OCI-LY3 (cell line): Measurements from ENCODE around the gene RNU7-1.

Source experiments
- H2AFZ ChIP-seq: fragments of 200-600, 300-600 bp; shearing (Covaris generic); 2 replicates; pipeline ENCODE4 v1.6.0; 2014; ENCODE audit warnings: antibody characterized with exemption, low read depth, low read length
- H3K27ac ChIP-seq: fragments of 200-600, 300-600 bp; sonication (generic); 2 replicates; pipeline ENCODE4 v1.5.1; 2014; ENCODE audit warnings: mild to moderate bottlenecking, low read length, moderate library complexity, mixed read lengths
- H3K27me3 ChIP-seq: fragments of 200-600, 300-600 bp; sonication (generic); 2 replicates; pipeline ENCODE4 v1.6.1; 2014; ENCODE audit warnings: low read depth, low read length, mixed read lengths
- H3K36me3 ChIP-seq: fragments of 200-600, 300-600 bp; sonication (generic); replicated peaks from 2 replicates; pipeline ENCODE3; 2014; ENCODE audit warnings: low read depth, low read length, mixed read lengths
- H3K4me1 ChIP-seq: fragments of 300-600, 200-600 bp; sonication (generic); 2 replicates; pipeline ENCODE4 v1.6.1; 2014; ENCODE audit warnings: low read length, mixed read lengths
- H3K4me2 ChIP-seq: fragments of 200-600, 300-600 bp; sonication (generic); 2 replicates; pipeline ENCODE4 v1.6.1; 2014; ENCODE audit warnings: low read length, mixed read lengths
- H3K4me3 ChIP-seq: fragments of 300-600, 200-600 bp; sonication (generic); 2 replicates; pipeline ENCODE4 v1.5.1; 2014; ENCODE audit warnings: antibody characterized with exemption, mild to moderate bottlenecking, low read length, moderate library complexity
- H3K79me2 ChIP-seq: fragments of 300-600, 200-600 bp; shearing (Covaris generic); 2 replicates; pipeline ENCODE4 v1.6.1; 2014; ENCODE audit warnings: mild to moderate bottlenecking, low read length, mixed read lengths
- H3K9ac ChIP-seq: fragments of 300-600, 200-600 bp; shearing (Covaris generic); 2 replicates; pipeline ENCODE4 v1.6.0; 2014; ENCODE audit warnings: mild to moderate bottlenecking, low read length, moderate library complexity
- H3K9me3 ChIP-seq: fragments of 200-600, 300-600 bp; shearing (Covaris generic); 2 replicates; pipeline ENCODE4 v1.6.1; 2014; ENCODE audit warnings: low read length, mixed read lengths; ENCODE audit not compliant: insufficient read depth
- H4K20me1 ChIP-seq: fragments of 200-600, 300-600 bp; sonication (generic); 2 replicates; pipeline ENCODE4 v1.6.1; 2016; ENCODE audit warnings: low read length, mixed read lengths; ENCODE audit not compliant: insufficient read depth
- EZH2phosphoT487 ChIP-seq: fragments of 200-600 bp; shearing (Covaris generic); IDR thresholded peaks from 2 replicates; pipeline ENCODE4 v1.6.1; 2018; ENCODE audit warnings: antibody characterized with exemption, mixed run types, low read depth
- TF ChIP-seq, protein P1 (sequence below): fragments of 200-600, 300-600 bp; sonication (generic); IDR thresholded peaks from 2 replicates; pipeline ENCODE4 v1.5.1; 2014; ENCODE audit warnings: antibody characterized with exemption, low read length, low read depth

Gene RNU7-1

DNA sequence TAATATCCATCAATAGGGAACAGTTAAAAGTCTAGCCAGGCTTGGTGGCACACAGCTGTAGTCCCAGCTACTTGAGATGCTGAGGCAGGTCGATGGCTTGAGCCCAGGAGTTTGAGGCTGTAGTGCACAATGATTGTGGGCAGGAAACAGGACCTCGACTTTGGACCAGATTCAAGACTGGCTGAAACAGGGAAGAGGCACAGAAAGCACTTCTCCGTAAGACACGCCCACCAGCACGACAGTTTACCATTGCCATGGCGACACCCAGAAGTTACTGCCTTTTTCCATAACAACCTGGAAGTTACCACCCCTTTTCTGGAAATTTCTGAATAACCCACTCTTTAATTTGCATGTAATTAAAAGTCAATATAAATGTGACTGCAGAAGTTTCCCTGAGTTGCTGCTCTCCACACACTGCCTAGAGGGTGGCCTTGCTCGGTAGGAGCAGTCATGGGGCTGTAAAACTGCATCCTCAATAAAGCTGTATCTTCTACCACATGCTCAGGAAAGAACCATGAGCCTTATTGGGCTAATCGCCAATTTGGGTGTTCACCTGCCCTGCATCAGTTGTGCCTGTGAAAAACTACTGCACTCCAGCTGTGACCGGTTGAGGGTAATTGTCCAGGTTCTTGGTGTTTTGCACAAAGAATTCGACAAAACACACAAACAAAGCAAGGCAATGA lies 43.6 kb upstream of the RNU7-1 start:
- no peaks in the 10 kb centered on the region for H3K79me2 ChIP-seq
- no peaks in the 10 kb centered on the region for H3K9me3 ChIP-seq
- peaks cover 7% of the 10 kb centered on the region; the same call in 1 of the 2 replicates for H3K4me1 ChIP-seq
- no peak overlapping the region for H3K4me2 ChIP-seq
- no peak for TF ChIP-seq EZH2phosphoT487
- TF ChIP-seq, protein P1, sequence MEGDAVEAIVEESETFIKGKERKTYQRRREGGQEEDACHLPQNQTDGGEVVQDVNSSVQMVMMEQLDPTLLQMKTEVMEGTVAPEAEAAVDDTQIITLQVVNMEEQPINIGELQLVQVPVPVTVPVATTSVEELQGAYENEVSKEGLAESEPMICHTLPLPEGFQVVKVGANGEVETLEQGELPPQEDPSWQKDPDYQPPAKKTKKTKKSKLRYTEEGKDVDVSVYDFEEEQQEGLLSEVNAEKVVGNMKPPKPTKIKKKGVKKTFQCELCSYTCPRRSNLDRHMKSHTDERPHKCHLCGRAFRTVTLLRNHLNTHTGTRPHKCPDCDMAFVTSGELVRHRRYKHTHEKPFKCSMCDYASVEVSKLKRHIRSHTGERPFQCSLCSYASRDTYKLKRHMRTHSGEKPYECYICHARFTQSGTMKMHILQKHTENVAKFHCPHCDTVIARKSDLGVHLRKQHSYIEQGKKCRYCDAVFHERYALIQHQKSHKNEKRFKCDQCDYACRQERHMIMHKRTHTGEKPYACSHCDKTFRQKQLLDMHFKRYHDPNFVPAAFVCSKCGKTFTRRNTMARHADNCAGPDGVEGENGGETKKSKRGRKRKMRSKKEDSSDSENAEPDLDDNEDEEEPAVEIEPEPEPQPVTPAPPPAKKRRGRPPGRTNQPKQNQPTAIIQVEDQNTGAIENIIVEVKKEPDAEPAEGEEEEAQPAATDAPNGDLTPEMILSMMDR, result no peak
- no peaks in the 10 kb centered on the region for H3K36me3 ChIP-seq
- no peaks in the 10 kb centered on the region for H3K27me3 ChIP-seq
- H2AFZ ChIP-seq, result no peak overlapping the region
- H3K27ac ChIP-seq, result no peak overlapping the region
- H3K9ac ChIP-seq, result no peak overlapping the region
- no peak overlapping the region for H3K4me3 ChIP-seq
- H4K20me1 ChIP-seq, result no peaks in the 10 kb centered on the region

DNA sequence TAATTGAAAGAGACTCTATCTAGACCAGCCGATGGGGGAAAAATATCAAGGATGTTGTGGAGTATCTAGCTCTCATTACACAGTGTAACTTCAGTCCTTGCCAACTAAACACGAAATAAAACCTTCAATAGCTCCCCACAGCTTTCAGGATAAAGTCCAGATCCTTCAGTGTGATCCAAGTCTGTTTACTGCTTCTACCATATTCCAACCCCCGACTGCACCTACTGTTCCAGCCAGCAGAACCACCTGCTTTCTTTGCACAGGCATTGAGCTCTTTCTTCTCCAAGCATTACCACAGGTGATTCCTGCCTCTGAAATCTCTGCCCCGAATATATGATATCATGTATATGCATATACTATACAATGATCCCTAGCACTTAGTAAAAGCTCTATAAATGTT lies 41.2 kb upstream of the RNU7-1 start:
- no peak overlapping the region for H2AFZ ChIP-seq
- no peak overlapping the region for H3K4me2 ChIP-seq
- no peak overlapping the region for H3K27ac ChIP-seq
- no peak overlapping the region for H3K4me3 ChIP-seq
- H3K36me3 ChIP-seq, result no peaks in the 10 kb centered on the region
- TF ChIP-seq EZH2phosphoT487, result no peak
- TF ChIP-seq, protein P1, result no peak
- no peaks in the 10 kb centered on the region for H3K79me2 ChIP-seq
- no peak overlapping the region for H3K9ac ChIP-seq
- H3K9me3 ChIP-seq, result no peaks in the 10 kb centered on the region
- no peaks in the 10 kb centered on the region for H4K20me1 ChIP-seq
- peaks cover 13% of the 10 kb centered on the region for H3K4me1 ChIP-seq
- no peaks in the 10 kb centered on the region for H3K27me3 ChIP-seq

DNA sequence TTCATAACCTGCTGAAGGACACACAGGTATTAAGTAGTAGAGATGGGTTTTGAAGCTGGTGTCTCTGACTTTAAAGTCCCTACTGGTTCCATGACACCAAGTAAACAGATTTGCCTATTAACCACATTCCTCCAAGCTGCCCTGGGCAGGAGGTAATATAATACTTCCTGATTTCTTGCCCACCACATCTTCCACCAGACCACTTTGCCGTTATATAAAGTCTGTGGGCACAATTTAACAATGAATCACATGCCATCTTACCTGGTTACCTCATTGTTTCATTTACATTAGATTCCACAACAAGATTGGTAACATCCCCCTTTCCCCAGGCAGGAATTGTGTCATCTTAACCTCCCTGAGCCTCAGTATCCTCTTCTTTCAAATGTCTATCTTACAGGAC lies 39.9 kb upstream of the RNU7-1 start:
- Histone ChIP-seq H4K20me1 (no peaks in the 10 kb centered on the region), H3K27me3 (no peaks in the 10 kb centered on the region), H2AFZ (peak overlapping the region; percentile 94), H3K4me2 (peak overlapping the region; percentile 89), H3K27ac (no peak overlapping the region), H3K36me3 (no peaks in the 10 kb centered on the region), H3K9me3 (no peaks in the 10 kb centered on the region), H3K9ac (no peak overlapping the region), H3K79me2 (no peaks in the 10 kb centered on the region), H3K4me3 (peak overlapping the region; percentile 88; the same call in 1 of the 2 replicates), H3K4me1 (peaks cover 13% of the 10 kb centered on the region)
- TF ChIP-seq EZH2phosphoT487, result no peak
- TF ChIP-seq, protein P1, result no peak

DNA sequence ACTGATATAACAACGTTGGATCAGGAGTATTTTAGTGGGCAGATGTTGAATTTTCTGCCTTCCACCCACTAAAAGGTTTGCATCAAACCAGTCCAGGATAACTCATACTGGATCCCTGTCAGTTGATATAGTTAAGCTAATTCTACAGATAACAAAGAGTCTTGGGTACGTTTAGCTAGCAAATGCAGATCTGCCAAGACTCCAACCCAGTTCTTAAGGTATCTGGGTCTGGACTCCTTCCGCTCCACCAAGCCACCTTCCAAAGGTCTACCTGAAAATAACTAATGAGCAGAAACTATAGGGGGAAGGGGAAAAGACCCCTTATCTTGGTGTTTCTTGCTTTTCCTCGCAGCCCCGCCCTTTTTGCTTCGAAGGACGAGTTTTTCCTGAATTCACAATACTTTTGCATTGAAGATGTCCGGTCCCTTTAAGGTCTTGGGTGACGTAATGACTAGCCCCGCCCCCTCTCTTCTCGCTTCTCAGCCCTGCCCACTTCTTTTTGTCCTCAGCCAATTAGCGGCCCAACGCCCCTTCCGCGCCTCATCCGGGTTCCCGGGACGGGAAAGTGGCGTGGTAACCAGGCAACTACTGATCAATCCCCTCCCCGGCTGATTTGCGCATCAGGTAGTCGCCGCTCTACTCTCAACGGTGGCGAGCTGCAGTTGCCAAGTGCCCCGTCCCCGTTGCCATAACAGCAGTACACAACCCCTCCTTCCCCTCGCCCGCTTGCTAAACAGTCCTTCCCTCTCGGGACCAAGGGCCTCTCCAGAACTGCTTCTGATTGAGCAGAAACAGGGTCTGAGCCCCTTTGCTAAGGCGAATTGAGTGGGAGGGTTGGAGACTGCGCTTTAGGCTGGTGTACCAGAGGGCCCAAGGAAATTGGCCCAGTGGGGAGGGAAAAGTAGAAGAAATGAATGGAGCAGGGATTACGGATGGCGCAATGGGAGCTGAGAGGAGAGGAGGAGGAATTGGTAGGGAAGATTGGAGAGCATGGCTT lies 39.0 kb upstream of the RNU7-1 start, which contains the start of gene LRRC23:
TSS of gene LRRC23 (plus strand) at position 543 of the 997 bp plus-strand sequence. CDS start 812 bp downstream, outside the sequence.
- Histone ChIP-seq H3K36me3 (no peaks in the 10 kb centered on the region), H2AFZ (peak within 1 kb of the TSS; percentile 94), H3K4me2 (peak within 1 kb of the TSS; percentile 89), H4K20me1 (no peaks in the 10 kb centered on the region), H3K79me2 (no peaks in the 10 kb centered on the region), H3K9me3 (no peaks in the 10 kb centered on the region), H3K27me3 (no peaks in the 10 kb centered on the region), H3K4me3 (peak within 1 kb of the TSS; percentile 88), H3K27ac (no peak within 1 kb of the TSS), H3K4me1 (peaks cover 13% of the 10 kb centered on the region), H3K9ac (peak within 1 kb of the TSS; percentile 72)
- TF ChIP-seq, protein P1, result no peak
- TF ChIP-seq EZH2phosphoT487, result no peak
